K562 (cell line): ENCODE measurements around the gene IKBKE. TPM values are rescaled to one million over a fixed set of nuclear protein-coding genes. Genes with fewer than 3 reads are reported as not detected.
A peak's percentile ranks its signal among the peaks of the same experiment; 100 is the strongest.

Experiments
- ATAC-seq: fragments of 200-7000 bp; cut with Tn5 transposase; 3 replicates; pipeline ENCODE4 v1.9.1; 2020; ENCODE audit warnings: moderate library complexity
- BruUV-seq: library from RNA; stranded (reverse); fragments of 400-500 nt; replicated peaks from 2 replicates; lab custom pipeline; 2021; lab: Mats Ljungman, UMichigan
- CTCF ChIA-PET: fragments of 300-600 bp; formaldehyde crosslinking; extraction: SDS; loops from one replicate; lab custom pipeline; 2021; ENCODE audit warnings: low intra/inter-chr PET ratio; lab: Yijun Ruan, JAX
- POLR2A ChIA-PET: fragments of 300-600, 350-650 bp; sonication (Branson Sonifier 250); formaldehyde crosslinking; extraction: SDS; loops from one replicate; lab custom pipeline; 2021; ENCODE audit warnings: antibody characterized with exemption, inconsistent platforms; lab: Yijun Ruan, JAX
- DNase-seq, 4 experiments: peaks; one replicate each; pipeline versions ENCODE4 v3.0.0 to v3.0.0-alpha.2; 2011 to 2018; ENCODE audit warnings: low spot score in 3 of 4, mixed read lengths in 3 of 4; ENCODE audit errors: extremely low read depth in 1 of 4
- FAIRE-seq: peaks from 2 replicates; lab custom pipeline; 2011; peaks lifted over from hg19 to GRCh38; lab: Jason Lieb, UNC
- H2AFZ ChIP-seq: 2 replicates; pipeline ENCODE4 v1.6.0; 2011; ENCODE audit warnings: low read depth, low read length, control low read depth, inconsistent platforms
- H3K27ac ChIP-seq: fragments of 200-600 bp; 3 replicates; pipeline ENCODE4 v1.8.0; 2011; ENCODE audit warnings: low read depth, mild to moderate bottlenecking, control low read depth, inconsistent platforms, low read length, moderate library complexity, mixed read lengths; ENCODE audit errors: extremely low read depth
- H3K27me3 ChIP-seq, 2 experiments: fragments of 300-600 bp in 1 of 2; 2 replicates in 1 of 2; 3 replicates in 1 of 2; pipeline versions ENCODE4 v1.6.0 to v1.8.0; 2011; ENCODE audit warnings: inconsistent platforms in 2 of 2, low read length in 2 of 2, mild to moderate bottlenecking in 1 of 2, mixed read lengths in 1 of 2, moderate library complexity in 1 of 2; ENCODE audit not compliant: control insufficient read depth in 2 of 2, insufficient read depth in 2 of 2
- H3K36me3 ChIP-seq: fragments of 300-600 bp; 3 replicates; pipeline ENCODE4 v1.8.0; 2011; ENCODE audit warnings: mild to moderate bottlenecking, low read length, inconsistent platforms; ENCODE audit not compliant: control insufficient read depth, insufficient read depth
- H3K4me1 ChIP-seq, 2 experiments: fragments of 200-600 bp in 1 of 2; replicated peaks in 1 of 2; 2 replicates in 1 of 2; 3 replicates in 1 of 2; pipeline versions ENCODE4 v1.5.1 to v1.8.0; 2011; ENCODE audit warnings: inconsistent platforms in 2 of 2, low read length in 2 of 2, mild to moderate bottlenecking in 1 of 2, mixed read lengths in 1 of 2, moderate library complexity in 1 of 2; ENCODE audit not compliant: control insufficient read depth in 2 of 2, insufficient read depth in 2 of 2
- H3K4me2 ChIP-seq: 2 replicates; pipeline ENCODE4 v1.6.1; 2011; ENCODE audit warnings: low read length, control low read depth, inconsistent platforms, mixed read lengths; ENCODE audit not compliant: insufficient read depth
- H3K4me3 ChIP-seq: fragments of 200-600 bp; sonication (generic), shearing (Covaris generic); 2 replicates; pipeline ENCODE4 v1.5.1; 2016; ENCODE audit warnings: control low read depth, inconsistent platforms
- H3K79me2 ChIP-seq: fragments of 200-600 bp; 3 replicates; pipeline ENCODE4 v1.8.0; 2011; ENCODE audit warnings: low read length, inconsistent platforms; ENCODE audit not compliant: control insufficient read depth, insufficient read depth
- H3K9ac ChIP-seq, 2 experiments: 2 replicates each; pipeline versions ENCODE4 v1.6.0 to v1.6.1; 2011; ENCODE audit warnings: low read depth in 2 of 2, low read length in 2 of 2, control low read depth in 1 of 2, inconsistent platforms in 1 of 2, mild to moderate bottlenecking in 1 of 2, mixed read lengths in 1 of 2; ENCODE audit not compliant: insufficient read depth in 1 of 2
- H3K9me1 ChIP-seq: one replicate; pipeline ENCODE4 v1.6.0; 2011; ENCODE audit warnings: inconsistent platforms, mild to moderate bottlenecking, low read length, moderate library complexity; ENCODE audit not compliant: control insufficient read depth, insufficient read depth
- H3K9me3 ChIP-seq: replicated peaks from 2 replicates; pipeline ENCODE4 v1.5.1; 2011; ENCODE audit warnings: low read depth, low read length, inconsistent platforms; ENCODE audit not compliant: control insufficient read depth, insufficient read depth
- H4K20me1 ChIP-seq: replicated peaks from 2 replicates; pipeline ENCODE4 v1.6.1; 2011; ENCODE audit warnings: low read length, inconsistent platforms, mixed read lengths; ENCODE audit not compliant: control insufficient read depth, insufficient read depth
- FOXA3 ChIP-seq, 2 experiments: fragments of 450-650 bp in 1 of 2; sonication (generic) in 1 of 2; formaldehyde crosslinking; IDR thresholded peaks in 1 of 2; conservative IDR thresholded peaks in 1 of 2; 2 replicates each; pipeline versions ENCODE4 v1.4.0 to v1.8.0; 2020 to 2022; ENCODE audit warnings: mild to moderate bottlenecking in 2 of 2, missing genetic modification reagents in 1 of 2
- GTF2F1 ChIP-seq: IDR thresholded peaks from 2 replicates; pipeline ENCODE4 v1.6.1; 2011; ENCODE audit warnings: low read depth, low read length, improper control_type of control experiment
- HDAC3 ChIP-seq: fragments of 450-650 bp; IDR thresholded peaks from 2 replicates; pipeline ENCODE4 v1.6.1; 2018; ENCODE audit warnings: borderline replicate concordance, mild to moderate bottlenecking, moderate library complexity; ENCODE audit not compliant: partially characterized antibody
- HOMEZ ChIP-seq: fragments of 250-450 bp; sonication (Bioruptor Pico); IDR thresholded peaks from 2 replicates; pipeline ENCODE4 v1.4.0; 2020; ENCODE audit warnings: mild to moderate bottlenecking, moderate library complexity
- KLF13 ChIP-seq: fragments of 450-650 bp; IDR thresholded peaks from 2 replicates; pipeline ENCODE4 v1.6.1; 2016; ENCODE audit warnings: missing genetic modification characterization, low read depth, mild to moderate bottlenecking, missing compliant biosample characterization, moderate library complexity, borderline replicate concordance
- L3MBTL2 ChIP-seq: fragments of 450-650 bp; IDR thresholded peaks from 2 replicates; pipeline ENCODE4 v1.6.1; 2016; ENCODE audit warnings: mild to moderate bottlenecking, moderate library complexity
- NCOR1 ChIP-seq: fragments of 450-650 bp; IDR thresholded peaks from 2 replicates; pipeline ENCODE4 v1.6.1; 2016; ENCODE audit warnings: mild to moderate bottlenecking, moderate library complexity
- PHF8 ChIP-seq: fragments of 200-600 bp; sonication (generic); IDR thresholded peaks from 2 replicates; pipeline ENCODE4 v1.6.1; 2012; ENCODE audit warnings: mixed run types, mild to moderate bottlenecking, inconsistent platforms, low read length, moderate library complexity, borderline replicate concordance
- POLR2H ChIP-seq: IDR thresholded peaks from 2 replicates; pipeline ENCODE4 v1.6.1; 2016; ENCODE audit warnings: missing genetic modification characterization, low read depth, mild to moderate bottlenecking, control low read depth, missing compliant biosample characterization, moderate library complexity
- SMAD1 ChIP-seq: fragments of 150-350 bp; IDR thresholded peaks from 2 replicates; pipeline ENCODE4 v1.6.1; 2014; ENCODE audit warnings: low read length, low read depth; ENCODE audit not compliant: partially characterized antibody
- SMAD4 ChIP-seq: fragments of 250-450 bp; sonication (Bioruptor Pico); conservative IDR thresholded peaks from 2 replicates; pipeline ENCODE4 v1.8.0; 2021; ENCODE audit warnings: inconsistent platforms, mild to moderate bottlenecking, moderate library complexity
- TEAD1 ChIP-seq, 2 experiments: fragments of 450-650 bp in 1 of 2; sonication (generic) in 1 of 2; formaldehyde crosslinking; IDR thresholded peaks; 2 replicates each; pipeline versions ENCODE4 v1.4.0 to v1.8.0; 2020 to 2022; ENCODE audit warnings: mild to moderate bottlenecking in 2 of 2, missing genetic modification reagents in 1 of 2
- TRIM24 ChIP-seq, 2 experiments: fragments of 450-650 bp; IDR thresholded peaks; 2 replicates each; pipeline ENCODE4 v1.6.1; 2016
- YY1 ChIP-seq, 3 experiments: IDR thresholded peaks; 2 replicates each; pipeline ENCODE4 v1.6.1; 2011; ENCODE audit warnings: low read length in 2 of 3, mild to moderate bottlenecking in 2 of 3, moderate library complexity in 2 of 3, borderline replicate concordance in 1 of 3, control low read depth in 1 of 3, low read depth in 1 of 3; ENCODE audit not compliant: insufficient read depth in 3 of 3, insufficient replicate concordance in 2 of 3, control insufficient read depth in 1 of 3, insufficient read length in 1 of 3; ENCODE audit errors: extremely low read depth in 1 of 3
- ZFPM2 ChIP-seq: fragments of 250-450 bp; sonication (Bioruptor Pico); IDR thresholded peaks from 2 replicates; pipeline ENCODE4 v1.5.1; 2022; ENCODE audit warnings: mild to moderate bottlenecking
- ZNF408 ChIP-seq: fragments of 250-450 bp; sonication (Bioruptor Pico); IDR thresholded peaks from 2 replicates; pipeline ENCODE4 v1.4.0; 2020; ENCODE audit warnings: low read depth, mild to moderate bottlenecking, moderate library complexity
- ZNF707 ChIP-seq: fragments of 250-450 bp; sonication (Bioruptor Pico); conservative IDR thresholded peaks from 2 replicates; pipeline ENCODE4 v1.8.0; 2022; ENCODE audit warnings: inconsistent platforms, mild to moderate bottlenecking, moderate library complexity
- ZNF766 ChIP-seq: fragments of 200-800 bp; sonication (Bioruptor generic); conservative IDR thresholded peaks from 2 replicates; pipeline ENCODE4 v1.6.1; 2016; ENCODE audit warnings: missing genetic modification characterization, missing compliant biosample characterization
- WGBS: fragments of 100-300 bp; shearing (Covaris generic); methylation state at CpG from one replicate; pipeline ENCODE4 v1.1.6; 2016; ENCODE audit warnings: low coverage, mixed read lengths; ENCODE audit not compliant: insufficient coverage; ENCODE audit errors: missing lambda C conversion rate; 5-methylcytosine and 5-hydroxymethylcytosine counted together
- in situ Hi-C: fragments of 300-500 bp; cut with MboI; formaldehyde crosslinking; loops from 4 replicates; pipeline ENCODE4 v1.15.0; 2018; ENCODE audit warnings: inconsistent platforms, mixed read lengths
- intact Hi-C: fragments of 100-400 bp; cut with micrococcal nuclease; formaldehyde crosslinking; loops from 2 replicates; pipeline ENCODE4 v1.14.2; 2022
- polyA plus RNA-seq, 8 experiments: library from polyadenylated mRNA; depleted of rRNA in 4 of 8; stranded (reverse) in 5 of 8; unstranded in 3 of 8; fragments of >200 nt; fragmentation: Nextera tagmentation in 2 of 8; fragmentation: Illumina TruSeq in 1 of 8; extraction: Ambion mirVana in 2 of 8; extraction: Trizol in 1 of 8; gene quantifications; 2 replicates each; pipeline versions ENCODE4 v1.2.1 to v1.2.3, GENCODE V29; 2011 to 2014; ENCODE audit warnings: inconsistent platforms in 1 of 8, missing spikeins in 1 of 8
- total RNA-seq, 7 experiments: library from RNA; depleted of rRNA in 6 of 7; stranded (reverse); fragments of >200 nt in 6 of 7; fragmentation: Illumina TruSeq in 2 of 7; extraction: Trizol in 2 of 7; gene quantifications; 2 replicates each; pipeline versions ENCODE4 v1.2.1 to v1.2.3, GENCODE V29; 2011 to 2021; ENCODE audit warnings: low replicate concordance in 1 of 7
- TF ChIP-seq, protein P1 (sequence below): fragments of 450-650 bp; formaldehyde crosslinking; IDR thresholded peaks from 2 replicates; pipeline ENCODE4 v1.4.0; 2020; ENCODE audit warnings: mild to moderate bottlenecking, moderate library complexity

The IKBKE gene
- total and polyA plus RNA-seq, 9 of the 15 experiments (the other 6 are each of a cell fraction or from before 2014, with no cell fraction given) = 2.3 to 9.0 (median 4.8) TPM

DNA sequence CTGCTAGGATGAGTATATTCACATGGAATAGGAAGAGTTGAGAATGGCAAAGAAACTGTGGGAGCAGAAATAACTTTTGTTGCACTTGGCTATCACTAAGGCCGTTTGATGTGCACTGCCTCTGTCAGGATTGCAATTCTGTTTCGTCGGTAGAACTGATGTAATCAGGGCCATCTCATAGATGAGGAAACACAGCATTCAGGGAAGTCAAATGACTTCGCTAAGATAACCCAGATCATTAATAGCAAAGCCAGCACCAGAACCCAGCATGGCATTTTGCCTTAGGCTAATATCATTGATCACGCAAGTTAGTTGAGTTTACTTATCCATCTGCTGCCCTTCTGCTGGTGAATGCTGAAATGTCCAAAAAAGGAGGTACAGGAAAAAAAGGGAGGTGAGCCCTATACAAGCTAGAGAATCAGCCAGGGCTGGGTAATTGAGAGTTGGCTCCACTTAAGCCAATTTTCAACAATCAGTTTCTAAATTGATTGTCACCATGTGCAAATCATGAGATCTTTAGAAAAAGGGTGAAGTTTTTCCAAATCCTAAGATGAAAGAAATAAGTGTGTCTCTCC, 44.6 kb downstream of the IKBKE start:
- FAIRE-seq = no peak
- intact Hi-C loops = no loop called here
- 17% methylated on average over 5 of the region's 5 CpGs for WGBS
- TF ChIP-seq, protein P1, sequence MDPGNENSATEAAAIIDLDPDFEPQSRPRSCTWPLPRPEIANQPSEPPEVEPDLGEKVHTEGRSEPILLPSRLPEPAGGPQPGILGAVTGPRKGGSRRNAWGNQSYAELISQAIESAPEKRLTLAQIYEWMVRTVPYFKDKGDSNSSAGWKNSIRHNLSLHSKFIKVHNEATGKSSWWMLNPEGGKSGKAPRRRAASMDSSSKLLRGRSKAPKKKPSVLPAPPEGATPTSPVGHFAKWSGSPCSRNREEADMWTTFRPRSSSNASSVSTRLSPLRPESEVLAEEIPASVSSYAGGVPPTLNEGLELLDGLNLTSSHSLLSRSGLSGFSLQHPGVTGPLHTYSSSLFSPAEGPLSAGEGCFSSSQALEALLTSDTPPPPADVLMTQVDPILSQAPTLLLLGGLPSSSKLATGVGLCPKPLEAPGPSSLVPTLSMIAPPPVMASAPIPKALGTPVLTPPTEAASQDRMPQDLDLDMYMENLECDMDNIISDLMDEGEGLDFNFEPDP (CRISPR knock-in tag) = no peak
- TF ChIP-seq ZNF707 (CRISPR knock-in tag) = no peak
- peak in 1 of 2 experiments; percentile 62; a peak in 1 of 4 replicates for TF ChIP-seq FOXA3 (CRISPR knock-in tag; conservative IDR thresholded peaks at IDR 0.05 in 1 of 2, IDR thresholded peaks at IDR 0.05 in 1 of 2)
- TF ChIP-seq SMAD1 = no peak
- no peak for TF ChIP-seq ZNF408
- peak in 1 of 2 experiments; percentile 78; a peak in 1 of 4 replicates for TF ChIP-seq TRIM24 (IDR thresholded peaks at IDR 0.05)
- TF ChIP-seq L3MBTL2 = 0 out of 2 replicates have a peak, but pooled peaks have one; percentile 15
- no peak for TF ChIP-seq HDAC3
- no peak for TF ChIP-seq YY1 (IDR thresholded peaks at IDR 0.05; ENCODE audit: borderline replicate concordance in 1 of 3, control insufficient read depth in 1 of 3, extremely low read depth in 1 of 3, insufficient read depth in 3 of 3, insufficient read length in 1 of 3, insufficient replicate concordance in 2 of 3, low read depth in 1 of 3, low read length in 2 of 3)
- TF ChIP-seq POLR2H (tag) = no peak
- TF ChIP-seq NCOR1 = no peak
- no peak for TF ChIP-seq PHF8
- peak; percentile 72 for TF ChIP-seq ZNF766 (CRISPR knock-in tag)
- TF ChIP-seq ZFPM2 (CRISPR knock-in tag) = no peak
- TF ChIP-seq SMAD4 (CRISPR knock-in tag) = no peak
- TF ChIP-seq GTF2F1 = no peak
- no peak for TF ChIP-seq HOMEZ (CRISPR knock-in tag)
- TF ChIP-seq TEAD1 (CRISPR knock-in tag; IDR thresholded peaks at IDR 0.05) = no peak
- TF ChIP-seq KLF13 (tag) = no peak

More for the DNA sequence above, 44.6 kb downstream of the IKBKE start:
- CTCF ChIA-PET = interaction anchor here (0.7 kb wide), 1 partner anchor 764 kb away, joined by 3 read pairs; no protein-coding TSS in a partner anchor
- DNase-seq = no peak
- in situ Hi-C loops = no loop called here
- no peak overlapping the region for H3K27ac ChIP-seq
- no TSS peak for BruUV-seq
- H4K20me1 ChIP-seq = 0 out of 2 replicates have a peak, but pooled peaks cover 4% of the 10 kb centered on the region
- H3K4me2 ChIP-seq = no peak overlapping the region
- H3K4me3 ChIP-seq = no peak overlapping the region
- H3K79me2 ChIP-seq = no peaks in the 10 kb centered on the region
- H3K27me3 ChIP-seq = peaks cover 7 to 34% of the 10 kb centered on the region in 2 experiments; a peak in 4 of 5 replicates
- ATAC-seq = no peak
- H3K4me1 ChIP-seq = peaks cover 3 to 11% of the 10 kb centered on the region in 2 experiments; a peak in 4 of 5 replicates
- no peaks in the 10 kb centered on the region for H3K9me1 ChIP-seq
- H2AFZ ChIP-seq = no peak overlapping the region
- POLR2A ChIA-PET = no interaction called here
- H3K9ac ChIP-seq = no peak overlapping the region
- no peaks in the 10 kb centered on the region for H3K9me3 ChIP-seq
- no peaks in the 10 kb centered on the region for H3K36me3 ChIP-seq
